ENCODE results near the gene ARMH4.

Gene ARMH4

DNA sequence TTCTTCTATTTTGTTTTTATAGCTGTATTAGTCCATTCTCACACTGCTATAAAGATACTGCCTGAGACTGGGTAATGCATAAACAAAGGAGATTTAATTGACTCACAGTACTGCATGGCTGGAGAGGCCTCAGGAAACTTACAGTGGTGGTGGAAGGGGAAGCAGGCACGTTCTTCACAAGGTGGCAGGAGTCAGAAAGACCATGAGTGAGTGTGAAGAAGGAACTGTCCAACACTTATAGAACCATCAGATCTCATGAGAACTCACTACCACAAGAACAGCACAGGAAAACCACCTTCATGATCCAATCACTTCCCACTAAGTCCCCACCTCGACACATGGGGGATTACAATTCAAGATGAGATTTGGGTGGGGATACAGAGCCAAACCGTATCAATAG, 42.3 kb downstream of the ARMH4 start:
- Mint-ChIP-seq H3K4me3 (no peak overlapping the region), H3K4me1 (peaks cover 4% of the 10 kb centered on the region), H3K9me3 (no peaks in the 10 kb centered on the region), H3K27ac (no peak overlapping the region), H3K36me3 (ENCODE audit: low read depth) (peaks cover 6% of the 10 kb centered on the region), H3K27me3 (ENCODE audit: low read depth) (peaks cover 3% of the 10 kb centered on the region)
- TF ChIP-seq, protein P1, sequence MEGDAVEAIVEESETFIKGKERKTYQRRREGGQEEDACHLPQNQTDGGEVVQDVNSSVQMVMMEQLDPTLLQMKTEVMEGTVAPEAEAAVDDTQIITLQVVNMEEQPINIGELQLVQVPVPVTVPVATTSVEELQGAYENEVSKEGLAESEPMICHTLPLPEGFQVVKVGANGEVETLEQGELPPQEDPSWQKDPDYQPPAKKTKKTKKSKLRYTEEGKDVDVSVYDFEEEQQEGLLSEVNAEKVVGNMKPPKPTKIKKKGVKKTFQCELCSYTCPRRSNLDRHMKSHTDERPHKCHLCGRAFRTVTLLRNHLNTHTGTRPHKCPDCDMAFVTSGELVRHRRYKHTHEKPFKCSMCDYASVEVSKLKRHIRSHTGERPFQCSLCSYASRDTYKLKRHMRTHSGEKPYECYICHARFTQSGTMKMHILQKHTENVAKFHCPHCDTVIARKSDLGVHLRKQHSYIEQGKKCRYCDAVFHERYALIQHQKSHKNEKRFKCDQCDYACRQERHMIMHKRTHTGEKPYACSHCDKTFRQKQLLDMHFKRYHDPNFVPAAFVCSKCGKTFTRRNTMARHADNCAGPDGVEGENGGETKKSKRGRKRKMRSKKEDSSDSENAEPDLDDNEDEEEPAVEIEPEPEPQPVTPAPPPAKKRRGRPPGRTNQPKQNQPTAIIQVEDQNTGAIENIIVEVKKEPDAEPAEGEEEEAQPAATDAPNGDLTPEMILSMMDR (IDR thresholded peaks at IDR 0.05; ENCODE audit: unreplicated experiment in 3 of 3) = no peak

DNA sequence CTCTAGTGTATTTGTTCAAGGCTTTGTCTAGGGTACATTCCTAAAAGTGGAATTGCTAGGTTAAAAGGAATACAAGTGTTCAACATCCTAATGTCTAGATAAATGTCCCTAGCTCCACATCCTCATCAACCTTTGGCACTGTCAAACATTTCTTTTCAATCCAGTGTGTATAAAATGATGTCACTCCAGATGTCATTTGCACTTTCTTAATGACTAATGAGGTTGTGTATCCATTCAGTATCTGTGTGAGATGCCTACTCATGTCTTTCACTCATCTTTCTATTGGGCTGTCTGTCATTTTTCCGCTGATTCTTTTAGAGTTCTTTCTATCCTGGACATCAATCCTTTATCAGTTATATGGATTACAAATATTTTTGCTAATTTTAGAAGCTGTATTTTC, 43.3 kb downstream of the ARMH4 start:
- no peak overlapping the region for H3K27ac Mint-ChIP-seq
- H3K36me3 Mint-ChIP-seq (ENCODE audit: low read depth) = no peaks in the 10 kb centered on the region
- peaks cover 3% of the 10 kb centered on the region for H3K27me3 Mint-ChIP-seq (ENCODE audit: low read depth)
- TF ChIP-seq, protein P1 (IDR thresholded peaks at IDR 0.05; ENCODE audit: unreplicated experiment in 3 of 3) = no peak
- no peaks in the 10 kb centered on the region for H3K9me3 Mint-ChIP-seq
- H3K4me3 Mint-ChIP-seq = no peak overlapping the region
- peaks cover 4% of the 10 kb centered on the region for H3K4me1 Mint-ChIP-seq

DNA sequence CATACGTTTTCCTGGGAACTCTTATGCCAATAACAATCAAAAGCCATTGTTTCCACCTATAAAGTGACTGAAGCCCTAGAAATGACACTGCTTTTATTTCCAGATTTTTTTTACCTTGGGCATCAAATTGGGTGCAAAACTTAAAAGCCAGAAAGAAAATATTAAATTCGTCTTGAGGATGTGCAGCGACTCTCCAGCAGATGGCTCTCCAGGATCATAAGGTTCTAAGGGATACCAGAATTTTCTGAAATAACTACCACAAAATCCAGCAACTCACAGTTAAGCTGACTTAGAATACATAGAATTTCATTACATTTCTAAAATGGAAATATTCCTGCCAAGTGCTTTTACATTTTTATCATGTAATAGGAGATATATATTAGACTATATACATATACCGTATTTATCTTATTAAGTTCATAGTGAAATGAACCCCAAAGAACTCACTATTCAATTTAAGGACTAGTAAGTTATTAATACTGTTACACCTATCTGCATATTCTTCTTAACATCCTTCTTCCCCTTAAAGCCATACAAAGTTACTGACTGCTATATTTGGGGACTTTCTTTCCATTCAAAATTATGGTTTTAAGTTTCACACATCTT, 44.0 kb downstream of the ARMH4 start:
- peaks cover 4% of the 10 kb centered on the region for H3K4me1 Mint-ChIP-seq
- TF ChIP-seq, protein P1 (IDR thresholded peaks at IDR 0.05; ENCODE audit: unreplicated experiment in 3 of 3) = peak; percentile 72 to 76 (median 76)
- H3K9me3 Mint-ChIP-seq = no peaks in the 10 kb centered on the region
- no peak overlapping the region for H3K27ac Mint-ChIP-seq
- H3K36me3 Mint-ChIP-seq (ENCODE audit: low read depth) = no peaks in the 10 kb centered on the region
- H3K4me3 Mint-ChIP-seq = no peak overlapping the region
- H3K27me3 Mint-ChIP-seq (ENCODE audit: low read depth) = peaks cover 3% of the 10 kb centered on the region

DNA sequence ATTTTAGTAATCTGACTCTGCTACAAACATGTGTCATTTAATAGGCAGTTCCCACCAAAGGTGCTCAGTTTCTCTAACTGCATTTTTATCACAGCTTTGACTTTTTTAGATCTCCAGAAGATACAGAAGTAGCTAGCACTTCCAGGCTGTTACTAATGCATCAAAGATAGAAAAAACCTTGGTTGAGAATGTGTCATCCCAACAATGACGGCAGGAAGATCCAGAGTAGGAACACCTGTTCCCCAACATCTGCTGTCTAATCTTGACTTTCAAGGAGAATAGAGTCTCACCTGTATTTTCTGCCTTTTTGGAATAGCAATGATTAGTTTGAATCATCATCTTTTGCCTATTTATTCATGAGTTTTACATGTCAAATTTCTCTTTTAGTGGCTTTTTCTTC, 45.0 kb downstream of the ARMH4 start:
- H3K9me3 Mint-ChIP-seq = no peaks in the 10 kb centered on the region
- H3K4me3 Mint-ChIP-seq = no peak overlapping the region
- TF ChIP-seq, protein P1 (IDR thresholded peaks at IDR 0.05; ENCODE audit: unreplicated experiment in 3 of 3) = no peak
- H3K27me3 Mint-ChIP-seq (ENCODE audit: low read depth) = peaks cover 3% of the 10 kb centered on the region
- H3K4me1 Mint-ChIP-seq = peaks cover 4% of the 10 kb centered on the region
- H3K36me3 Mint-ChIP-seq (ENCODE audit: low read depth) = no peaks in the 10 kb centered on the region
- H3K27ac Mint-ChIP-seq = no peak overlapping the region

DNA sequence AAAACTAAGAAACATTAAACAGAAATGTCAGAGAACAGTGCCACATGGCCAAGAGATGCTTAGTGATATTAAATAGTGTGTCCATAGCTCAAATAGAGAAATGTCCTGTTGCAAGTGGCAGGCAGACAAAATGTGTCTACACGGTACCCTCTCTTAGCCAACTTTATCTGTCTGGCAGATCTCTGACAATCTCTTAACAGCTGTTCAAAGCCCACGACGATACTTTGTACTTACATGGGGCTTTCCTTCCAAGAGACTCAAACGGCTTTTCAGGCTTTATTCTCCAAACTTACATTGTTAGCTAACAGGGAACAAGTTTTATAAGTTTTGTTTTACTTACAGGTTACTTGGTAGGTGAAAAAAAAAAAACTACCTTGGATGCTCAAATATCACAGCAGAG, 45.6 kb downstream of the ARMH4 start:
- Mint-ChIP-seq H3K36me3 (ENCODE audit: low read depth) (no peaks in the 10 kb centered on the region), H3K4me1 (peaks cover 4% of the 10 kb centered on the region), H3K9me3 (no peaks in the 10 kb centered on the region), H3K4me3 (no peak overlapping the region), H3K27me3 (ENCODE audit: low read depth) (peaks cover 3% of the 10 kb centered on the region), H3K27ac (no peak overlapping the region)
- TF ChIP-seq, protein P1 (IDR thresholded peaks at IDR 0.05; ENCODE audit: unreplicated experiment in 3 of 3) = no peak

DNA sequence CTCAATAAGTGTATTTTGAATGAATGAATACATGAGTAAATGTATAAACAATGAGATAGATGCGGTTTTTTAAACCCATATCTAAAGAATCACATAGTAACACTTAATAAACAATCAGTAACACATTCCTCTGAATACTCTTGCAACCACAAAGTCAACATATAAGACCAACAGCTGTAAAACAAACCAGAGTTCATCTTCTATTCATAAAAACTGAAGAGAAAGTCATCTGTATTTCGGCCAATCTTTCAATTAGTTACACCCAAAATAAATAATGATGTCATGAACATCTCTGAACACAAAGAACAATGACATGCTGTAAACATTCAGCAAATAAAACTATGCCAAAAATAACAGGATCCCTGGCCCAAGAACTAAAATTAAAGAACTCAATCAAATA, 47.2 kb downstream of the ARMH4 start:
- Mint-ChIP-seq H3K4me1 (peaks cover 4% of the 10 kb centered on the region), H3K27ac (no peak overlapping the region), H3K27me3 (ENCODE audit: low read depth) (peaks cover 3% of the 10 kb centered on the region), H3K9me3 (no peaks in the 10 kb centered on the region), H3K4me3 (no peak overlapping the region), H3K36me3 (ENCODE audit: low read depth) (no peaks in the 10 kb centered on the region)
- TF ChIP-seq, protein P1 (IDR thresholded peaks at IDR 0.05; ENCODE audit: unreplicated experiment in 3 of 3) = no peak
